ENCODE results near the gene PARN. TPM values are rescaled to one million over a fixed set of nuclear protein-coding genes. Genes with fewer than 3 reads are reported as not detected.

Gene PARN
- total RNA-seq, 1 experiment from 2014 or later = 42.5 TPM

GRCh38 chr16:14608111-14608566, 21.9 kb downstream of the PARN start:
- ChIA-PET RAD21 (ENCODE audit: low non-redundant PET in 1 of 2, low total read pairs in 2 of 2, uncharacterized antibody in 2 of 2, unreplicated experiment in 2 of 2) (no interaction called here), CTCF (no interaction called here), POLR2A (no interaction called here)
- Histone ChIP-seq H3K27me3 (ENCODE audit: insufficient read depth, low read length) (no peaks in the 10 kb centered on the region), H3K36me3 (ENCODE audit: control insufficient read depth in 1 of 2, insufficient read depth in 2 of 2, low read length in 2 of 2) (peaks cover 36 to 48% of the 10 kb centered on the region in 2 experiments; a peak in 3 of 4 replicates), H3K4me3 (replicated peaks in 1 of 2; ENCODE audit: low read depth in 1 of 2, low read length in 2 of 2) (no peak overlapping the region), H3K9me3 (ENCODE audit: control insufficient read depth in 1 of 2, insufficient read depth in 1 of 2, low read depth in 1 of 2, low read length in 2 of 2) (no peaks in the 10 kb centered on the region), H3K79me2 (ENCODE audit: insufficient read depth, low read length) (no peaks in the 10 kb centered on the region), H4K20me1 (ENCODE audit: insufficient read depth) (no peaks in the 10 kb centered on the region), H3K4me2 (ENCODE audit: low read length) (no peak overlapping the region), H3K27ac (ENCODE audit: low read depth, low read length) (no peak overlapping the region), H3K9ac (ENCODE audit: low read length) (no peak overlapping the region), H3K9me2 (ENCODE audit: insufficient read depth) (no peaks in the 10 kb centered on the region), H3K4me1 (ENCODE audit: control insufficient read depth in 1 of 2, insufficient read depth in 2 of 2, low read length in 2 of 2) (no peaks in the 10 kb centered on the region), H2AFZ (ENCODE audit: low read depth, low read length, poor library complexity, severe bottlenecking) (no peak overlapping the region)
- BruUV-seq (replicated peaks) = no TSS peak
- ATAC-seq = no peak
- TF ChIP-seq JUND (IDR thresholded peaks at IDR 0.05) = no peak
- TF ChIP-seq EGR1 (IDR thresholded peaks at IDR 0.05; ENCODE audit: low read depth) = no peak
- TF ChIP-seq CBX3 (IDR thresholded peaks at IDR 0.05; ENCODE audit: low read depth) = no peak
- TF ChIP-seq ZBTB33 (IDR thresholded peaks at IDR 0.05; ENCODE audit: extremely low read depth, insufficient replicate concordance, low read length) = no peak
- no peak for TF ChIP-seq SIN3A (IDR thresholded peaks at IDR 0.05; ENCODE audit: low read depth)
- no peak for TF ChIP-seq FOSL1 (IDR thresholded peaks at IDR 0.05; ENCODE audit: low read depth)
- no peak for TF ChIP-seq SP1 (IDR thresholded peaks at IDR 0.05; ENCODE audit: low read depth)
- TF ChIP-seq YY1 (IDR thresholded peaks at IDR 0.05; ENCODE audit: extremely low read depth, insufficient replicate concordance, low read depth, low read length) = no peak
- no peak for TF ChIP-seq POLR2A (IDR thresholded peaks at IDR 0.05; ENCODE audit: borderline replicate concordance, extremely low read depth, insufficient read depth, insufficient read length)
- no peak for TF ChIP-seq SRF (IDR thresholded peaks at IDR 0.05; ENCODE audit: low read depth)
- no peak for TF ChIP-seq EZH2 (IDR thresholded peaks at IDR 0.05)
- no peak for TF ChIP-seq CTCF (IDR thresholded peaks at IDR 0.05 in 2 of 3, conservative IDR thresholded peaks at IDR 0.05 in 1 of 3; ENCODE audit: borderline replicate concordance in 1 of 3, insufficient read depth in 1 of 3, low read depth in 2 of 3, low read length in 2 of 3)
- TF ChIP-seq ATF3 (IDR thresholded peaks at IDR 0.05) = no peak
- no peak for TF ChIP-seq ZFX (IDR thresholded peaks at IDR 0.05)
- TF ChIP-seq ZNF274 (IDR thresholded peaks at IDR 0.05; ENCODE audit: low read depth, low read length) = no peak
- no peak for TF ChIP-seq ELF1 (IDR thresholded peaks at IDR 0.05; ENCODE audit: borderline replicate concordance, low read depth)
- TF ChIP-seq CEBPB (IDR thresholded peaks at IDR 0.05; ENCODE audit: low read depth) = no peak
- intact Hi-C loops (cut with micrococcal nuclease) = loop anchor here (10.0 kb wide), 1 partner anchor 63 kb away; no protein-coding TSS in a partner anchor
- no peak for DNase-seq (ENCODE audit: low read depth, low spot score)
